HG03571 (cell line): ENCODE results near the gene SPNS1.
"Not testable (repeated sequence)": the region's sequence is repeated elsewhere in the genome, so short reads cannot be mapped to it uniquely, and the experiment has no call there.

ENCODE experiments used
- ATAC-seq: cut with Tn5 transposase; IDR thresholded peaks from one replicate; pipeline ENCODE4 v1.9.1; 2021; ENCODE audit not compliant: unreplicated experiment

Gene SPNS1

DNA sequence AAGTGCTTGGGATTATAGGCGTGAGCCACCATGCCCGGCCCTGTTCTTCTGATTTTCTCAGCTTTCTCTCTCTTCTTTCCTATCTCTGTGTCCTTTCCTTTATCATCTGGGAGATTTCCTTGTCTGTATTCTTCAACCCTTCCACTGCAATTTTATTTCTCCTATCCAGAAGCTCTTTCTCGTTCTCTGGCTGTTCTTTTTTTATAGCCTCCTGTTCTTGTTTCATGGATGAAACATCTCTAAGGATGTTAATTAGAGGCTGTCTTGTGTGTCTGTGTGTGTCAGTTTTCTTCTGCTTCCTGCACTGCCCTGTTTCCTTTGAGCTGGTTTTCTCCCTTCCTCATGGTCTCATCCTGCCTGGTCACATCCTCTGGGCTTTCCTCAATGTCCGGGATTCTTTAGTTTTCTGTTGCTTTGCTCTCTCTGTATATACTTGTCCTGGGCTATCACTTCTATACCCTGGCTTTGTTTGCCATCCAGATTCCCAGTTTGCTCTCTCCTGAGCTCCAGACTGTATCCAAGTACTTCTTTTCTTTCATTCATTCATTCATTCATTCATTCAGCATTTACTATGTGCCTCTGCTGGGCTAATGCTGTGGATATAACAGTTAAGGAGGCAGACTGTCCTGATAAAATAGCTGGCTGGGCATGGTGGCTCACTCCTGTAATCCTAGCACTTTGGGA lies 12.7 kb downstream of the SPNS1 start:
- ATAC-seq = no peak

DNA sequence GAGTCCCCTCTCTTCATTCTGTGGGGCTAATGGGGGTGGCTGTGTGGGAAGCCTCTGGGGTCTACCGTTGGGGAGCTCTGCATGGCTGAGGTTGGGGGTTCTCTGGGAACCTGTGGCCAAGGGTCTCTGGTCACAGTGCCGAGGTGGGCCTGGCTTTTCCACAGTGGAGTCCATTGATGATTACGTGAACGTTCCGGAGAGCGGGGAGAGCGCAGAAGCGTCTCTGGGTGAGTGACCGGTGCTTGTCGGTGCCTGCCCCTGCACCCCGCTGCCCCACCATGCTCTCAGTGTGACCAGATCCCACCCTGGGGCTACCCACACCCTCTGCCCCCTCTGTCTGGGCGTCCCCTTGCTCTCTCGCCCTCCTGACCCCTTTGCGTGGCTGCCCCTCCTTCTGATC lies 14.8 kb downstream of the SPNS1 start:
- no peak for ATAC-seq

DNA sequence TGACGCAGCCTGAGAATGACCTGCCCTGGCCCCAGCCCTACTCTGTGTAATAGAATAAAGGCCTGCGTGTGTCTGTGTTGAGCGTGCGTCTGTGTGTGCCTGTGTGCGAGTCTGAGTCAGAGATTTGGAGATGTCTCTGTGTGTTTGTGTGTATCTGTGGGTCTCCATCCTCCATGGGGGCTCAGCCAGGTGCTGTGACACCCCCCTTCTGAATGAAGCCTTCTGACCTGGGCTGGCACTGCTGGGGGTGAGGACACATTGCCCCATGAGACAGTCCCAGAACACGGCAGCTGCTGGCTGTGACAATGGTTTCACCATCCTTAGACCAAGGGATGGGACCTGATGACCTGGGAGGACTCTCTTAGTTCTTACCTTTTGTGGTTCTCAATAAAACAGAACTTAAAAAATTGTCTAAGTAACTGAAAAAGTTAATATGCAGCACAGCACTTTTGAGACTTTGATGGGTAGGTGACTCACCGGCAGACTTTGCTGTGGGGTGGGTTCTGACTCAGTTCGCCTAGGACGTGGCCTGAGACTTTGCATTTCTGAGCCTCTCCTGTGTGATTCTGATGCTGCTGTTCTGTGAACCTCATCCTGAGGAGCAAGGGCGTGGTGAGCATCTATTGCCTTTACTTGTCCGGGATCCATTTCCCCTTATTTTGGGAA lies 15.9 kb downstream of the SPNS1 start:
- ATAC-seq = no peak

DNA sequence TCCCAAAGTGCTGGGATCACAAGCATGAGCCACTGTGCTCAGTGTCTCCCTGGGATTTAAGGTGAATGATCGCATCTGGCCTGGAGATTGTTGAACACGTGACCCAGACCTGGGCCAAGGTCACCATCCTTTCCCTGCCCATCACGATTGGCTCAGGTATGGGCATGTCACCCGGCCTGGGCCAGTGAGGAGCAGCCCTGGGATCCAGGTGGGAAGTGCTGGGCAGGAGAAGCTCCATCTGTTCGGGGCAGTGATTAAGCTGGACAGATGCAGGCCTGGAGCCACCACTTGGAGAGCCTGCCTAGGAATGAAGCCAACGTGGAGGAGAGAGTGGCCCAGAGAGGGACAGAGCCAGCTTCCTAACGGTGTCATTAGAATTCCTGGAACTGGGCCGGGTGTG lies 17.1 kb downstream of the SPNS1 start:
- no peak for ATAC-seq

DNA sequence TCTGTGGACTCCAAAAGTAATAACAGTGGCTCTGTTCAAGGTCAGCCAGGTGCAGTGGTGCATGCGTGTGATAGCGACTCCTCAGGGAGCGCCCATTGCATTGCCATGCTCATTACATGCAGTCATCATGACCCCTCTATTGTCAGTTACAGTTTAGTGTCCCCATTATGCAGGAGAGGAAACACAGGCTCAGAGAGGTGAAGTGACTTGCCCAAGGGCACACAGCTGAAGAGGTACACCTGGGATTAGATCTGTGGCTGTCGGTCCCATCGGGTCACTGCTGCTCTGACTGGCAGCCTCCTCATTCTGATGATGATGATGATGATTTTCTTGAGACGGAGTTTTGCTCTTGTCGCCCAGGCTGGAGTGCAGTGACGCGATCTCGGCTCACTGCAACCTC lies 17.9 kb downstream of the SPNS1 start:
- no peak for ATAC-seq

DNA sequence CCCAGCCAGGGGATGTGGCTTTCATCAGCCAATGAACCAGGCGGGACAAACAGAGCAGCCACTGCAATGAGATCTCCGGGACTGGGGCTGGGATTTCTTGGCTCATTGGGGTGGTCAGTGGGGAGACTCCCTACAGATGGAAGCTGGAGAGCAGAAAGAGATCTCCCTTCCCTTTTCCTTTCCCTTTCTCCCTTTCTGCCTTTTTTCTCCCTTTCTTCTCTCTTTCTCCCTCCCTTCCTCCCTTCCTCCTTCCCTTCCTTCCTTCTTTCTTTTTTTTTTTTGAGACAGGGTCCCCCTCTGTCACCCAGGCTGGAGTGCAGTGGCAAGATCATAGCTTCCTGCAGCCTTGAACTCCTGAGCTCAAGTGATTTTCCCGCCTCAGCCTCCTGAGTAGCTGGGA lies 24.3 kb downstream of the SPNS1 start:
- ATAC-seq = no peak

DNA sequence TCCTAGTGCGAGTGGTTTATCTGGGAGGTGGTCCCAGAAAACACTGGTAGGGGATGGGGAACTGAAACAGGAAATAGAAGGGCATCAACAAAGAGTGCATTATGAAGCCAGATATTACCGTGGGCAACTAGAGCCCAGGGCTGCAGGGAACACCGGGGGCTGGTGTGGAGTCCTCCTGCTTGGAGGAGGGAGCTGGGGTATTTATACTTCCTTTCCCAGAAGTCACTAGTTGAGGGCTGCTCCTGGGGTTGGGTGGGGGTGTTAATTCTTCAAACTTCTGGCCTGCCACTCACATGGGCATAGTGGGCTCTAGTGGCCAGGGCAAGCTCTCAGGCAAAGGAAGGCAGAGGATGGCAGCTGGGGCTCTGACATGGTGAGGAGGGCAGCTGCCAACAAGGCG lies 25.0 kb downstream of the SPNS1 start:
- no peak for ATAC-seq

DNA sequence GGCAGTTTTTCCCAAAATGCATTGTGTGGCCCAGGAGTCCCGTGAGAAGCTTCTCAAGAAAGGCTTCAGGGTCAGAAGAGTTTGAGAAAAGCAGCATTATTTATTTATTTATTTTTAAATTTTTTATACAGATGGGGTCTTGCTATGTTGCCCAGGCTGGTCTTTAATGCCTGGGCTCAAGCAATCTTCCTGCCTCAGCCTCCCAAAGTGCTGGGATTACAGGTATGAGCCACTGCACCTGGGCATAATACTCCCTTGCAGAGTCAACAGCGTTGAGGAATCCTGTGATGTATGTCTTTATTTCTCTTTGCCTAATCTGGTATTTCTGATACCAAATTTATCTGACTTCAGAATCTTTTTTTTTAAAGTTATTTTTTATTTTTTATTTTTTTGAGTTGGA lies 25.4 kb downstream of the SPNS1 start:
- no peak for ATAC-seq

DNA sequence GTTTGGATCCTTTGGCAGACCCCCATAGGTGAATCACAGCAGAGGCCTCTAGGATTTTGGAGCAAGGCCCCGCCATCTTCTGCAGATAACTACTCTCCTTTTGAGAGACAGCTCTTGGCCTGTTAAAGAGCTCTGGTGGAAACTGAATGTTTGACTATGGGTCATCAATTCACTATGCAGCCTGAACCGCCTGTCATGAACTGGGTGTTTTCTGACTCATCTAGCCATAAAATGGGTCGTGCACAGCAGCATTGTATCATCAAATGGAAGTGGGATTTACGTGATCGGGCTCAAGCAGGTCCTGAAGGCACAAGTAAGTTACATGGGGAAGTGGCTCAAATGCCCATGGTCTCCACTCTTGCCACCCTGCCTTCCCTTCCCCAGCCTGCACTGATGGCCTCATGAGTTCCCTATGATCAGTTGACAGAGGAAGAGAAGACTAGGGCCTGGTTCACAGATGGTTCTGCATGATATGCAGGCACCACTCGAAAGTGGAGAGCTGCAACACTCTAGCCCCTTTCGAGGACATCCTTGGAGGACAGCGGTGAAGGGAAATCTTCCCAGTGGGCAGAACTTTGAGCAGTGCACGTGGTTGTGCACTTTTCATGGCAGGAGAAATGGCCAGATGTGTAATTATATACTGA lies 30.0 kb downstream of the SPNS1 start:
- not testable (repeated sequence) for ATAC-seq

DNA sequence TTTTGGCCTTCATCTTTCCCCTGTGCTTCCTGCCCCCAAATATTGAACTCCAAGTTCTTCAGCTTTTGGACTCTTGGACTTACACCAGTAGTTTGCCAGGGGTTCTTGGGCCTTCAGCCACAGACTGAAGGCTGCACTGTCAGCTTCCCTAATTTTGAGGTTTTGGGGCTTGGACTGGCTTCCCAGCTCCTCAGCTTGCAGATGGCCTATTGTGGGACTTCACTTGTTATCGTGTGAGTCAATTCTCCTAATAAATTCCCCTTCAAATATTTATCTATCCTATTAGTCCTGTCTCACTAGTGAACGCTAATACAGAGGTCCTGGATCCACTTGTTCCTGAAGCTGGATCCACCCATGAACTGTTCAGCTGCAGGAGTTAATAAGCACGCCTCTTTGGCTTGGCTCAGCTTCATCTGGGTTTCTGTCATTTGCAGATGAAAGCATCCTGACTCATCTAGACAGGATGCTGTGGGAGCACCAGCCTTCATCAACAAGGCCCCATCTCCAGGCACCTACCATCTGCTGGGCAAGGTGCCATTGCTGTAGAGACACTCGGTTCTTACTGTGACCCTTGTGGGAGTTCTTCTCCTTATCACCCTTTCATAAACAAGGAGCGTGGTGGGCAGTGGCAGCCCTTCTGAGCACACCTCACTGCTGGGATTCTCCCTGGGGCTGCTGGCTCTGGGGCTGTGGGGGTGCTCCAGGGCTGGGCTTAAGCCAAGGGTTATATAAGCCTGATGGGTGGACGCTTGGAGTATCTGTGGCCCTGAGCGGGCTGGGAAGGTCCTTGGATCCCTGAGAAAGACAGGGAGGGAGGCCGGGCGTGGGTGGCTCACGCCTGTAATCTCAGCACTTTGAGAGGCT lies 33.4 kb downstream of the SPNS1 start:
- ATAC-seq = no peak

DNA sequence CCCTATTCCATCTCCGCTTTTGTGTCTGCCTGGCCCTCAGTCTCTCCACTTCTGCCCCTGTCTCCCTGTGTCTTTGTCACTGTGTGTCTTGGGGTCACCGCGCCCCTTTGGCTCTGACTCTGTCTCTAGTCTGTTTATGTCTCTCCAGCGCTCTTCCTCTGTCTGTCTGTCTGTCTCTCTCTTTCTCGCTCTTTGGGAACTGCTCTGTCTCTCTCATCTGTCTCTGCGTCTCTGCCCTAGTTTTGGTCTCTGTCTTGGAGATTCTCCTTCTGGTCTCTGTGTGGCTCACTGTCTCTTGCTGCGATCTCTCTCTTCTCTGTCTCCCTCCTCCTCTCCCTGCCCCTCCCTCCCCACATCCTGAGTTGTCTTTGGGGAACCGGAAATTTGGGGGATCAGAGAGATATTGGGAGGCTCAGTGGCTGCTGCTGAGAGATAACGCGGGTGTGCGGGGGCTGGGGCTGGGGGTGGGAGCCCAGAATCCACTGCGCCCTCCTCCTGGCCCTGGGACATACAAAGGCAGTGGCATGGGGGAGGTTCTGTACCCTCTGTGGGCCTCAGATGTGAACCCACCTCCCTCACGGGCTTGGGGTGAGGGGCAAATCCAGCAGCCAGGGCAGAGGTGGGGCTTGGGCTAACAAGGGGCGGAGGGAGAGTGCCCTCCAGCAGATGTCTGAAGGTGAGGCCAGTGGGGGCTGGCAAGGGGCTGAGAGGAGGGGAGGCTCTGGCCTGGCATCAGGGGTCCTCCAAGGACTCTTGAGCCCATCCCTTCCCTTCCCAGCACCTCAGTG lies 34.7 kb downstream of the SPNS1 start:
- no peak for ATAC-seq

DNA sequence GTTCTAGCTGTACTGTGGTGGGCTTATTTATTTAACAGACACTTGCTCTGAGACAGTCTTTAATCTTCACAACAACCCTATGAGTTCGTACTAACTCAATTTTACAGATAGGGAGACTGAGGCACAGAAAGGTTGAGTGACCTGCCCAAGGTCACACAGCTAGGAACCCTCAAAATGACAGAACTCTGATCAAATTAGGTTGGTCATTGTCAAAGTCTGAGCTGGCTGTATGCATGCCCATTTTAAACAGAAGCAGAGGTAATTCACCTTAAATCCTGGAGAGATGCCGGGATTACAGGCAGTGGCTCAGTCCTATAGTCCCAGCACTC lies 35.2 kb downstream of the SPNS1 start:
- no peak for ATAC-seq

DNA sequence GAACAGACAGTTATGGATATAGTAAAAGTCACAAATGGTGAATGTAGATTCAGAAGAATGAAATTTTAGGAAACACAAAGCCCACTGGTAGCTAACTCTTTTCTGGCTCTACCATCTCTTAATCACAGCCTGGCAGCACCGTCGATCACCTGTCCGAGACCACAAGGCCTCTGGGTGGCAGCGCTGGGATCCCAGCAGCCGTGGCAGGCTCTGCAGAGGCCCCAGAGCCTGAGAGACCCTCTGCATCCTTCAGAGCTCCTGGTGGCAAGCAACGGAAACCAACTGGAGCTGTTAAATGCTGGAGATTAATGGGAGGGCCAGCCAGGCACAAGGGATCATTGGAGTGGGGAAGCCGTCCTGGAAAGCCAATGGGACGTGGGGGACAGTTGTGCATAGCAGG lies 36.5 kb downstream of the SPNS1 start:
- no peak for ATAC-seq

DNA sequence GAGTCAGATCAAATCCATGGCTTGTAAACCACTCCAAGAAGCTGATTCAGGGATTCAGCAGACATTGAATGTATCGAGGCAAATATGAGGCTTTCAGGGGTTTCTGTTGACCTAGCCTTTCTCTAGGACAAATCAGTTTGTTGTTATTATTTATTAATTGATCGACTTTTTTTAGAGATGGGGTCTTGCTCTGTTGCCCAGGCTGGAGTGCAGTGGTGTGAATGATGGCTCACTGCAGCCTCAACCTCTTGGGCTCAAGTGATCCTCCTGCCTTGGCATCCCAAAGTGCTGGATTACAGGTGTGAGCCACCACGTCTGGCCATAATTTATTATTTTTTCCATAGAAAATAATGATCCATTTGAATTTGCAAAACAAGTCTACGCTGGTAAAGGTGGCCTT lies 37.3 kb downstream of the SPNS1 start:
- no peak for ATAC-seq

DNA sequence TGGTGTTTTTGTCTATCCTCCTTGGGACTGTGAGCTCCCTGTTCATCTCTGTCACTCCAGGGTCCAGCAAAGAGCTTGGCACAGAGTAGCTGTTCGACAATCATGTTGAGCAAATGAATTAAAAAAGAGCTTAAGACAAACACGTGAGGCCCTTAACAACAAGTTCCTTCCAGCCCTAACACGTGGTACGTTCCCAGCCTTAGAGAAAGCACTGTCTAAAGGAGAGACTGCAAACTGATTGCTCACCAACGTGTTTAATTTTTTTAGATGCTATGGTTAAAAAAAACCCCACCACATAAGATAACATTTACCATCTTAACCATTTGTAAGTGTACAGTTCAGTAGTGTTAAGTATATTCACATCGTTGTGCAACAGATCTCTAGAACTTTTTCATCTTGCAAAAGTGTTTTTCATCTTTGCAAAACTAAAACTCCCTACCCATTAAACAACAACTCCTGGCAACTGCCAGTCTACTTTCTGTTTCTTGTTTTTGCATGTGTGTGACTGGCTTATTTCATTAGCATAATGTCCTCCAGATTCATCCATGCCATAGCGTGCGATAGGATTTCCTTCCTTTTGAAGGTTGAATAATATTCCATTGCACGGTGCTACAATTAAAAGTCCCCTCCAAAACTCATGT lies 38.5 kb downstream of the SPNS1 start:
- no peak for ATAC-seq

DNA sequence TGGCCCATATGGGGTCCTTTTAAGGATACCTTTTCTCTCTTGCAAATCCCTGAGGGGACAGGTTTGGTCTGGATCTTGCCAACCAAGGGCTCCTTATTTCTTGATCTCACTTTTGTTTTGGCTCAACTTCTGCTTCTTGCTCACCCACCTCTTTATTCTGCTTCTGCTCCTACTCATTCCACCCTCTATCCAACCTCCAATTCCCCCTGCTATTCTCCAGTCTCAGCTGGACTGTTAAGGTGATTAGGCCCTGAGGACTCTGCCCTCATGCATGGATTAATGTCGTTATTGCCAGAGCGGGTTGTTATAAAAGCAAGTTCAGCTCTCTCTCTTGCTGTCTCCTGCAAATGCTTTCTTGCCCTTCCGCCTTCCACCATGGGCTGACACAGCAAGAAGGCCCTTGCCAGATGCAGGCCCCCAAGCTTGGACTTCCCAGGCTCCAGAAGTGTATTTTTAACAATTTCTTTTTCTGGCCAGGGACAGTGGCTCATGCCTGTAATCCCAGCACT lies 40.0 kb downstream of the SPNS1 start:
- no peak for ATAC-seq

DNA sequence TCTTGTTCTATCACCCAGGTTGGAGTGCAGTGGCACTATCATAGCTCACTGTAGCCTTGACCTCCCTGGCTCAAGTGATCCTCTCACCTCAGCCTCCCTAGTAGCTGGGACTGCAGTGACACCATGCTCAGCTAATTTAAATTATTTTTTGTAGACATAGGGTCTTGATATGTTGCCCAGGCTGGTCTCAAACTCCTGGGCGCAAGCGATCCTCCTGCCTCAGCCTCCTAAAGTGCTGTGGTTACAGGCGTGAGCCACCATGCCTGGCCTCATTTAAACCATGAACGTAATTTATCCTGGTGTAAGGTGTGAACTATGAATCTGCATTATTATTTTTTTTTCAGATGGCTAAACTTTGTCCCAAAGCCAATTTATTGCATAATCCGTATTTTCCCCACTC lies 47.6 kb downstream of the SPNS1 start:
- no peak for ATAC-seq

DNA sequence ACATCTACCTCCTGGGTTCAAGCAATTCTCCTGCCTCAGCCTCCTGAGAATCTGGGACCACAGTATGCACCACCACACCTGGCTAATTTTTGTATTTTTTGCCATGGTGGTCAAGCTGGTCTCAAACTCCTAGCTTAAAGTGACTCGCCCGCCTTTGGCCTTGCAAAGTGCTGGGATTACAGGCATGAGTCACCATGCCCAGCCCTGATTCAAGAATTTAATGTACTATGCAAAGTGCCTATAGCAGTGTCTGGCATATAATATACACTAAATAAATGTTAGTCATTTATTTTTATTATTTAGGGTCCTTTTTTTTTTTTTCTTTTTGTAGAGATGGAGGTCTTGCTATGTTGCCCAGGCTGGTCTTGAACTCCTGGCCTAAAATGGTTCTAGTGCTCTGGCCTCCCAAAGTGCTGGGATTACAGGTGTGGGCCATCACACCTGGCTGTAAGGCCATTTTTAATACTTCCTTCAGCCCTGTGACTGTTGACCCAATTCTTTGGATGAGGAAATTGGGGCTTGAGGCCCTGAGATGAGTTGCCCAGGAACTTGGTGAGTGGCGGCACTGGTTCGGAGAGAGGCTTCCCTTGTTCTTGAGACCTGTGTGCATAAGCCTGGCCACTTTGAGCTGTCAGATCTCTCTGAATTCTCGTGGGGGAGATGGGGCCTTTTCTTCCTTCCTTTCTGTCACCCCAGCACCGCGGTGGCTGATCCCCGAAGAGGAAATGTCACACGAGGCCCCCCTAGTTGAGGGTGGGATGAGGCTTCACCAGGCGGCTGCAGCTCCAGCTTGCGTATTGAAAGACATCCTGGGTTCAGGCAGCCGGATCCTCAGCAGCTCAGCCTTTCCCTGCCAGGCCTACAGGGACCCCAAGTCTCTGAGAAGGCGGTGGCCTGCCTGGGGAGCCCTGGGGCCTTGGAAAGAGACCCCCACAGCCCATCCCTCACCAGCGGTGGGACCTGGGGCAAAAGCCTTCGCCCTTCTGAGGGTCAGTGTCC lies 49.0 kb downstream of the SPNS1 start:
- ATAC-seq = no peak

DNA sequence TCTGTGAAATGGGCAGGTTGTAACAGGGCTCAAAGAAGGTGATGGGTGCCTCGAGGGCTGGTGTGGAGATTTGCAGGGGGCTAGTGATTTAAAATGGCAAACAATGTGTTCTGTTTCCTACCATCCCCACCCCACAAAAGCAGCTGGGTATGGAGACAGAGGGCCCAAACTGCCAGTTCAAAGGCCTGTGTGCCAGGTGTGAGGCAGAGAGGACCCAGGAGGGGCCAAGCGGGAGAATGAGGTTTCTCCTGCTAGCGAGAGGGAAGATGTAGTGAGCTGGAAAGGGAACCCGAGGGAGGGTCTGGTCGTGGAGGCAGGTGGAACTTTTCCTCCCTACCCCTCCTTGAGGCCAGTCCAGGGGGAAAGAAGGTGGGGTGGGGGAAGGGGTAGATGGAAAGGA lies 49.7 kb downstream of the SPNS1 start:
- ATAC-seq = no peak
